ENCODE results near the gene UGT2B17.

GRCh38 chr4:68593112-68593511 lies 17.0 kb upstream of the UGT2B17 start:
- no peak for TF ChIP-seq CTCF (IDR thresholded peaks at IDR 0.05)
- TF ChIP-seq POLR2AphosphoS5 (IDR thresholded peaks at IDR 0.05) = no peak
- TF ChIP-seq POLR2A (IDR thresholded peaks at IDR 0.05) = no peak
